GM18507 (cell line): ENCODE data around the gene OTX2.

Experiments used
- DNase-seq: peaks from one replicate; pipeline ENCODE4 v3.0.0; 2011; ENCODE audit warnings: low read depth; ENCODE audit not compliant: insufficient read length; ENCODE audit errors: extremely low spot score
- FAIRE-seq: peaks from 2 replicates; lab custom pipeline; 2011; peaks lifted over from hg19 to GRCh38; lab: Jason Lieb, UNC

OTX2 gene

DNA sequence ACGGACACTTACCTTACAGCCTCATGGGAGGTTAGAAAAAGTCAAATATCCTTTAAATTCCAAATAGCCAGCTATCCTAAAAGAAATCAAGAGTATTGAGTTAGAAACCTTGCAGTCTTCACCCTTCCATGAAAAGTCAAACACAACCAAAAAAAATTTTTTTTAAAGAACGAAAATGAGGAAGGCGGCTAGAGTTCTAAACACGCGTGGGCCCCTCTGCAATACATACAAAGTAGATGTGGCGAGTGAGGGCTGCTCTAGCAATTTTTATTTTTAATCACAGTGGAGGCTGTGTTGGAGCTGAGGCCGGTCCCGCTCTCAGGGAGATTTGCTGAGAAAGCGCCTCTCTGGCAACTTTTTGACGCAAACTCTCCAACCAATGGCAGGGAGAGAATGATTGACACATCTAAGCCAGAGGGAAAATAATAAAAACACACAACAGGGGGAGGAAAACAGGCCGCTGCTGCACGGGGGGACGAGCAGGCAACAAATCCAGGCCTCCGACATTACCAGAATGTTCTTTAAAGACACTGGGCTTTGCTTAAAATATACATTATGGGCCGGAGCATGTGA lies at the start of gene OTX2:
Gene OTX2 (minus strand): TSS at position 333 of the 573 bp plus-strand sequence. CDS start 5,023 bp downstream, outside the sequence.
- FAIRE-seq = no peak
- no peak for DNase-seq

DNA sequence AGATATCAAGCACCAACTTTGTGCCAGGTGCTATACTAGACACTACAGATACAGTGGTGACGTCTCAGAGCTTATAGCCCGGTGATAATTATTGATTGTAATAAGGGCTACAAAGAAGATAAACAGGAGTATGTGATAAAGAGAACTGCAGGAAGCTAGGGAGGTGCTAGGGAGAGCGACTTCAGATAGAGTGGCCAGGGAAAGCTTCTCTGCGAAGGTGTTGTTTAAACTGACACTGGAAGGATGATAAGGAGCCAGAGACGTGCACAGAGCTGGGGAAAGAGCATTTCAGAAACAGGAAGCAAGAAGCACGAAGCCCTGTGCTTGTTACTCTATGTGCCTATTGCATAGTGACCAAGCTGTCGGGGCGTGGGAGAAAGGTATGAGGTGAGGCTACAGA lies 48.1 kb upstream of the OTX2 start:
- DNase-seq = no peak
- no peak for FAIRE-seq

DNA sequence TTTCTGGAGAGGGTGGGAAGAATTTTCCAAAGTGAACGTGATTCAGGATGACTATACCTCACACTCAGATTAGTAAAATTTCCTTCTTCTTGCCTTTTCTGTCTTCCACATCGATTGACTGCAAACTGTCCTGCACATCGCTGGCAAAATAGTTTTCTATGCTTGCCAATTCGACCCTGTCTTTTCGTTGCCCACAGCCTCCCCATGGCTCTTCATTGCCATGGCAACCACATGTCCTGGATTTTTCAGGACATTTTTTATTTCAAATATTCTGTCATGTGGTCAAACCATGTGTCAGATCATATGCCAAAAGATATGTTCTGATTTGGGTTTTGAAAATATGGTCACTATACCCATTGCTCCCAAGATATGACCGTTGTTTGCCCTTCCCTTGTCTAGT lies 46.9 kb upstream of the OTX2 start:
- DNase-seq (no peak), FAIRE-seq (no peak)

DNA sequence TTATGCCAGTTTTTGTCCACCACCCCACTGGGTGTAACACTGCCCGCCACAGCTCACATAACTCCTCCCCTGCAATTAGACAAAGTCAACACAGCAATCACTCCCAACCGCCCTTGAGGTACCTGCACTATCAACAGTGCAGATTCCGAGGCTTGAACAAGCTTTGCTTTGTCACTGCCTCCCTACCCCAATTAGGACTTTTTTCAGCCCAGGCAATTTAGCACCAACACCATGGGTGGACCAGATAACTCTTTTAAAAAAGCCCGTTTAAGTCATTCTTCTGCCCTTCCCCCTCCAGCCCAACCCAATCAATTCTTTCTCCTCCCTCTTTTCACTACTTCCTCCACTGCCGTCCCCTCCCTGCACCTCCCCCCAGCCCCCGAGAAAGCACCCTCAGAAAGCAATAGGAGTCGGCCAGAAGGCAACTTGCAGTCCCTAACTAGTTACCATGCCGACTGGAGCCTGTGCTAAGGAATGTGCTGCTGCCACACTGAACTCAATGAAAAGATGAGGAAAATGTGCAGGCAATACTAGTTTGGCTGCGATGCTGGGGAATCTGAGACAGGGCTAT lies 45.7 kb upstream of the OTX2 start:
- DNase-seq = no peak
- no peak for FAIRE-seq

DNA sequence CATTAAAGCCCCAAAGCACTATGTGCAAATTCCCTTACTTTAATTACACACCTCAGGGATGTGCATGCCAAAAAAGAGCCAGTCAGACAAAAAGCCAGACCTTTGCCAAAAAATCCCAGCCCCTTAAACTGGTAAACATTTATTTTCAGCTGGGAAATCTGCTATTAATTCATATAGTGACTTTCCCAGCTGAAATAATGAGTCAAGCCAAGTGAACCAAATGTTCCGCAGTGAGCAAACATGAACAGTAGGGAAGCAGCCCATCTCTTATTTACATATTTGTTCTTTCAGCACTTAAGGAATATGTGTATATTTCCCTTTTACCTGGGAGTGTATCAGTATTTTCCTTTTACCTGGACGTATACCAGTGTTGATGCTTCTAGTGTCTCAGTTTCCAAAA lies 44.0 kb upstream of the OTX2 start:
- FAIRE-seq (no peak), DNase-seq (no peak)

DNA sequence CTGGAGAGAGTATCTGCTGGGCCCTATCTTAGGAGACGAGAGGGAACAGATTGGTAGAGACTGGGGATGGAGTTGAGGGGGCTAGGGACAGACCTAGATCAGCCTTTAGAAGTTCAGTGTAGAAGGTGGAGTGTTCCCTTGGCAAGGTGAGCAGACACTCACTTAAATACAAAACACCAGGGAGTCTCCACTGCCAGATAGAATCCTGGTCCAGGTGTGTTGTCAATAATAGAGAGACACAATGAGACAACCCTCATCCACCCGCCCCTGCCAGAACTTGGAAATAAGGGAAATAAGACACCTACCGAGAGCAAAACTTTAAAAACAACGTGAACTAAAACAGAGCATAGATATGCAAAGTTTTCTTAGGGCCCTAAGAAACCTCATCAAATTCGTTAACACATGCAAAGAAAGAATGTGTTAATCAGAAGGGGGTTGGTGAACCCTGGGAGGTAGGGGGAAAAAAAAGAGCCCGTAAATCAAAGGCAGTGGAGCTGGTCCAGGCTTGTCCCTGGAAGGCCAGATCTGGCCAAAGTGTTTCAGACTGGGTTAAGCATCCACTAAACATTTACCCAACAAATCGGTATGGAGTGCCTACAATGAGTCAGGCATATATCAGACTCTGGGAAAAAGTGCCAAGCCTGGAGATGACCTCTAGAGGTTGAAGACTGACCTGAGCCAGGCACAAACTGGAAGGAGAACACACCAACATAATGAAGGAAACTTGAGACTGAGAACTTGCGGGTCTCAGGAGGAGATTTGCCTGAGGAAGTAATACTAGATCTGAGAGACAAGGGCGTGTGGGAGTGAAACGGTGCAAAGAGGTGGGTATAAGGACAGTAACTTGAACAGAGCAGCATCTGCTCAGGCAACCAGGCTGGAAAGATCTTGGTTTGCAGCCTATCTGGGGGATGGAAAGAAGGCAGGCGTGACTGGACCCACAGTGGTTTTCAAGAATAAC lies 37.0 kb upstream of the OTX2 start:
- DNase-seq = no peak
- no peak for FAIRE-seq

DNA sequence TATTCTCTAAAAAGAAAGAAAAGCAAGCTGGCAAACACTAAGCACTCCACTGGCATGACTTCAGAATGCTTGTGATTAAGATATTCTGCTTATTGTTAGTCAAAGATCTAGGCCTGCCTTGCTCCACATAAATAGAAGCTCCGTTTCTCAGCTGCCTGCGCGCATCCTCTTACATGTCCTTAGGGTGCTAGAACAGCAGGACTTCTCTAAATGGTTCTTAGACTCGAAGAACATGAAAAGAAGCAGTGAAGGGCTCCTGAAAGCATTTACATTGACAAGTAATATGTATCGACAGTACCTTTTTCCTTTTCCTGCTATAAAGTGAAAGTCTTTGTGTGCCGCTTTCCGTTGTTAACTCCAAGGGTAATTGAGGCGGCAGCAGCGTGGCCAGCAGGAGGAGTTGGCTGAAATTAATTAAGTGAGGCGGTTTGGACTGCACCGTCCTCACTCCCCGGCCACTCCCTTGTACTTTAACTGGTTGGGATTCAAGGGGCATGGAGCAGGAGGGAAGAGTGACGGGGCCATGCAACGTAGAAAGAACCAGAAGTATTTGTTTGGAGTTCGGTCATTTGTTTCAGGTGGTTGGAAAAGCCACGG lies 34.2 kb upstream of the OTX2 start:
- FAIRE-seq (no peak), DNase-seq (no peak)

DNA sequence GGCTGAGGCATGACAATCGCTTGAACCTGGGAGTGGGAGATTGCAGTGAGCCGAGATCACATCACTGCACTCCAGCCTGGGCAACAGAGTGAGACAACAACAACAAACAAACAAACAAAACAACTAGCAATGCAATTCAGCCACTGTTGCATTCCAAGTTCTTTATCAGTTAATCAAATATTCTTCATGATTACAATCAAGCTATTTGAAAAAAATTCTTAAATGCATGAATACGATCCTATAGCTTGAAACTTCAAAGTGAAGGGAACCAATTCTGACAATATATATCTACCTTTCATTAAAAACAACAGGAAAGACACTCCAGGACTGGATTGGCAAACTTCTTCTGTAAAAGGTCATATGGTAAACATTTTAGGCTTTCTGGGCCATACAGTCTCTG lies 31.3 kb upstream of the OTX2 start:
- FAIRE-seq = no peak

DNA sequence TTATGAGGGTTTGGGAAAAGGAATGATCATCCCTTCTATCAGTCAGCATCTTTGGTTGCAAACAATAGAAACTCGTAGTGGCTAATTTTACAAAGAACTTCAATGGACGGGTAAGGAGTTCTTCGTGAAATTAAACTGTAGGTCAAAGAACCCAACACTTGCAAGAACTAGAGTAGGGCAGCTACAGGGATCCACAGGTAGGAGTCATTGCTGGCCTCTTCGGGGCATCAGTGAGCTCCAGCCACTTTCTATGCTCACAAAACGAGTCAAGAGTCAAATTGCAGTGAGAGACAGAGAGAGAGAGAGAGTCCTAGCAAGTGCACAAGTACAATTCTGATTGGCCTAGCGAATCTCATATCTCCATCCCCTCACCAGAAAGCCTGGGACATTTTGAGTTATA lies 29.9 kb upstream of the OTX2 start:
- DNase-seq (no peak), FAIRE-seq (no peak)

More for the DNA sequence above, 31.3 kb upstream of the OTX2 start:
- no peak for DNase-seq

DNA sequence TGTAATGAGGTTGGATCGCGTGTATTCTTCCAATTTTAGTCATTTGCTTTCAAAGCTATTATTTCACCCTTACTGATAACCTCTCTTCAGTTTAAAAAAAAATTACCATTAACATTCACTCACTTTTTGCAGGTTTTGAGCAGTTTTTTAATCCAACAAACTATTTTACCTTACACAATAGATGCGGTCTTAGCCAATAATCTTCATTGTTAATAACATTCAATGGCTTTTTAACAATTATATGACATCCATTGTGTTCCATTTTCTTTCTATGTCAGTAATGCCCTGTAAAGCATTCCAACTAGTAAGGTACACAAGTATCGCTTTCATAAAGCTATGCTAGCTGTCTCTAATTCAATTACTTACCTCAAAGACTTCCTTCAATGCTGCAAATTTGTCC lies 18.9 kb upstream of the OTX2 start:
- no peak for FAIRE-seq
- no peak for DNase-seq

DNA sequence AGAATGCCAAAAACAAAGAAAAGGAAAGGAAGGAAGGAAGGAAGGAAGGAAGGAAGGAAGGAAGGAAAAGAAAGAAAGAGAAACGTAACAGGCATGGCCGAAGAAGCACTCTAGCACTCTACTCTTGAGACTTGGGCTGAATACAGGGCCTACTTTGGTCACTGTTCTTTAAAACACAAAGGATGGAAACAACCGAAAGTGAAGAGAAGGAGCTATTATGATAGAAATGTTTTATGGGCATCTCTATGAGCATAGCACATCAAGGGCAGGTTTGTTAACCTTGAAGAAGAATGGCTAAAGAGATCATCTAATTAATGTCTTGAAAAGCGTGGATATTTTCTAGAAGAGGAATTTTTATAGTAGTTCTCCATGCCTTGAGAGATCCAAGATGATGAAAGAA lies 15.9 kb upstream of the OTX2 start:
- no peak for DNase-seq
- FAIRE-seq = no peak

DNA sequence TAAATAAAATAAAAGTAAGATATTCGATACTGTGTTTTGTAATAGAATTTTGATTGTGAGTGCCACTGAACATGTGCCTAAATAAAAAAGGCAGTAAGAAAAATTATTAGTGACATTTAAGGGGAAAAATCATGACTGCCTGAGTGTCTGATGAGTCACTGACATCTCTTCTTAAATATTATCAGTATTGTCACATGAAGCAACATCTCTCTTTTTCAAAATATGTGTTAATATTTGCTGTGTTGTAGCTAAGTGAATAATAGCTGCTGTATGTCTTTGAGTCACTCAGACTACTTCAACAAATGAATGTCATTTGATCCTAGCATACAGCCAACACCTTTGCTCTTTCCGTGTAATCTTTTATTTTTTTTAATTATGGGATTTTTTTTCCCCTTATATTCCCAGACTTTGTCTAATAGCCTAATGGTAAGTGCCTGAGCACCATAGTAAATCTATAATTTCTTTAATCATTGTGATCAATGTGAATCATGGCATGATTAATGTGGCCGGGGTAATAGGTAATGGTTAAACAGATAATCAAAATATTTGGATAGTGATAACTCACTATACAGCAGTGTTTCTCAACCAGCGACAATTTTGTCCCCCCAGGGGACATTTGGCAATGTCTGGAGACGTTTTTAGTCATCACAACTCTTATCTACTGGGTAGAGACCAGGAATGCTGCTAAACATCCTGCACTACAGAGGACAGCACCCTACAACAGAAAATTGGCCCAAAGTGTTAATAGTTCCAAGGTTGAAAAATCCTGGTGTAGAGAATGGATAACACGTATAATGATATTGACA lies 11.7 kb upstream of the OTX2 start:
- no peak for FAIRE-seq
- DNase-seq = no peak

DNA sequence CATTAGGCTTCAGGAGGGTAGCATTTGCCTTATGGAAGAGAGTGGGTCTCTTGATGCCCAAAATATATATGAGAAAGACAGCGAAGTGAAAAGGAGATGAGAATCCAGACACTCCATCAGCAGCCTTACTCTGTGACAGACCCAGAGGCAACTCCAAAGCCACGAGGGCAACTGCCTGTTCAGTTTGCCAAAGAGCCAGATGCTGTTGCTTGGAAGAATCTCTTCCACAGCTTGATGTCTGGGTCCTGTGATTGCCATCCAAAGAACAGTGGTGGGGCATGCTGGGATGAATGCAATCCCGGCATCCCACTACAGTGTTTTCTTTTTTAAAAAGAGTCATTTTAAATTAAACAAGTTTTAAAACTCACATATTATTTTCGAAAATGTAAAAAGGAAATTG lies 10.9 kb upstream of the OTX2 start:
- DNase-seq = no peak
- no peak for FAIRE-seq

DNA sequence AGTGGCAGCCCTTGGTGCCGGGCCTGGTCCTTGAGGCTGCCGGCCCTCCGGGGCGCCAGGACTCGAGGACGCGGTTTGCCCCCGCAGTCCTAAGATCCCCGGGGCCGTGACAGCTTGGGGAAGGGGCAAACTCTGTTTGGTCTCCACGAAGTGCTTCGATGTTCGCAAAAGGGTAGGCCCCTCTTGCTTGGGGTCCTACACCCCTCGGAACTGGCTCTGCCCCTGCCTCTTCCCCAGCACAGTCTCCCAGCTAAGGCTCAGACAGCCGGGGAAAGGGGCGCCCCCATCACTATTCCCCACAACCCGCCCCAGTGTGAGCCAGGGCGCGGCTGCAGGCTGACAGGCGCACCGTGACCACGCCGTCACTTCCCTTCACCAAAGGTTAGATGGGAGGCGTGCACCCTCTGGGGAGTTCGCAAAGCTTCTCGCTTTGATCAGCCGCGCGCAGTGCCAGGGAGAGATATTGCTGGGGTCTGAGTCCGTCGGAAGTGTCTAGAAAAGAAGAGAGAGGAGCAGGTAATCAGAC lies 7.2 kb upstream of the OTX2 start:
- FAIRE-seq = no peak
- DNase-seq = no peak

DNA sequence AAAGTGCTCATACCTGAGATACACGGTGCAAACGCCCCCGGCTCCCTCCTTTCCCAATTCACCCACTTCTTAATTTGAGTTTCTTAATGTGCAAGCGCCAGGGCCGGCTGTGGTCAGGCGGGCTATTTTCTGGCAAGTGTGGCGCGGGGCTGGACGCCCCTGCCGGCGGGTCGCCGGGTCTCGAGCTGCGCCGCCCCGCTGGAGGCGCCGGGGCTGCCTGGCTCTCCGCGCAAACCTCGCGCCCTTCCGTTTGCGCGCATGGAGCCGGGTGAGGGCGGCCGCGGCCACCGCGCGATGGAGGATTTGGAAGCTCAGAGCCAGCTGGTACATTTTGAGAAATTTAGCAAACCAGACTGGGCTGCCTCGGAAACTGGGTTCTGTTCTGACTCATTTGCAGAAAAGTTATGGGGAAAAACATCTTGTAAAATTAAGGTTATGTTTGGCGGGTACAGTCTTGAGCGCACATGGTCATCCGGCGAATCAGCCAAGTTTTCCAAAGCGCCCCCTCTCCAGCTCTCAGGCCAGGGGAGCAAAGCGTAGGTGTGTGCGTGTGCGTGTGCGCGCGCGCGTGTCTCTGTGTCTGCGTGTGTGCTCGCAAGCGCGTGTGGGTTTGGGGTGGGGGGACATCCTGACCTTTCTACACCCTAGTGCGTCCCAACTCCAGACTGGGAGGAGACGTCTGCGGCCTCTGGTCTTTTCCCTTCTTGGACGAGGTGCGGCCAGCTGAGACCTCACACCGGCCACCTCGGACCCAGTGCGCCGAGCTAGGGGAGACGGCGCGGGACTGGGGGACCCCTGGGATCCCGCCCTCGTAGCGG lies 6.5 kb upstream of the OTX2 start:
- DNase-seq (no peak), FAIRE-seq (no peak)

DNA sequence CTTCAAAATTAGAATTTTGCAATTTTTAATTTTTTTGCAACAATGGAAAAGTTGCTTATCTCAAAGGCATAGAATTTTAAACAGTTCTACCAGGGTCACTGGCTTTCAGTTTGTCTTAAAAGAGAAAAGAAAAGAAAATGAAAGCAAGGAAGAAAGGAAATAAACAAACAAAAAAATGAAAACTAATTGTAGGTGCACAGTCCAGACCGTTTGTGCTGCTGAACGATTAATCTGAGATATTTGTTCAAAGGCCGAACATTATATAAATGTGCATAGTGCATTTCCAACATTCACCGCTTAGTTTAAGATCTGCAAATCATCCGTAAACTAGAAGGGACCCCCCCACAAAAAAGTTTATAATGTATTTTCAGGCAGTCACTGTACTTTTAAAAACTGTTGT lies 5.5 kb upstream of the OTX2 start:
- FAIRE-seq = no peak
- DNase-seq = no peak

DNA sequence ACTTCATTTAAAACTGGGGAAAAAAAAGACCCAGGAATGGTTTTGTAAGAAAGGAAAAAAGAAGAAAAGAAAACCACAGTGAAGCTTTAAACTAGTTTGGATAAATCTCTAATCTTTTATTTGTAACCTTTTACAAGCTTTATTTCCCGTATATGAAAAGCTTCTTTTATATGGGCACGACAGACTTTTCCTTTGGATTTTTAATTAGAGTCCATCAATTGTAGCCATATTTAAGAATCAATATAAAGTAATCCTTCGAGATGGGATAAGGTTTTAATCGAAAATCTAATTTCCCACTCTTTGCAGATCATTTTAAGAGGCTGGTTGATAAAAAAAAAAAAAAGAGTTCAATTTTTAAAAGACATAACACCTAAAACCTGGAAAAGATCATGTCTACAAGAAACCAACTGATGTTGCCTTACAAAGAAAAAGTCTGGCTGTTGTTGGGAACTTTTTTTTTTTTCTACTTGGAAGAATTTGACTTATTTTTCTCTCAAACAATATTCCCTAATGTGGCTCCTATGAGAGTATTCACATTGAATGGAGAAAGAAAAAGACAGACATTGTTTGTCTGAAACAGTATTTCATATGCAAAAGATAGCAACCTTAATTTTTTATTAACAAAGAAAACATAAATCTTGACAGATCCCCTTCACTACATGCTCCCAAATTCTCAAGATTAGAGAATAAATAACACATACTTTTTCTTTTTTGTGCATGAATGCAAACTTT lies 4.9 kb upstream of the OTX2 start:
- FAIRE-seq (no peak), DNase-seq (no peak)

DNA sequence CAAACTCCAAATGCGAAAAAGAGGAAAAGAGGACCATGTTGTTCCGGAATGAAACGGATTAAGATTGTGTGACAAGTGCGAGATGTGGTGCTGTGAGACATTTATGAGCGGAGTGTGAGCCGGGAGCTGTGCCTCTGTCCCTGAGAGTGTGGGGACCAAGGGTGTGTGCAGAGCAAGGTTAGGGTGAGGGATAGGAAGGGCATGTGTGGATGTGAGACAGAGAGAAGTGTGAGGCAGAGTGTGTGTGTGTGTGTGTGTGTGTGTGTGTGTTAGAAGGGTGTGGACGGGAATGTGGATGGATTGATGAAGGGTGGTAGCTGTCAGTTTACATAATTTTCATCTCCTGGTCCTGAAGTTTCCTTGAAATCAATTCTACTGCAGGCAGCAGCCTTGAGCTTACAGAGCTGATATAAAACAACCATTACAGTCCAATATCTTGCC lies 4.3 kb upstream of the OTX2 start:
- no peak for FAIRE-seq
- no peak for DNase-seq
